CD4-positive, alpha-beta memory T cell (primary cell): ENCODE measurements around the gene PBX4. TPM values are rescaled to one million over a fixed set of nuclear protein-coding genes. Genes with fewer than 3 reads are reported as not detected.
A peak's percentile ranks its signal among the peaks of the same experiment; 100 is the strongest.

Experiments used
- CTCF ChIA-PET: fragments of 350-600 bp; sonication (Branson Sonifier 250); formaldehyde crosslinking; loops from one replicate; lab custom pipeline; 2021; ENCODE audit warnings: inconsistent platforms; ENCODE audit not compliant: partially characterized antibody; lab: Charles Lee
- POLR2A ChIA-PET: fragments of 350-600 bp; sonication (Branson Sonifier 250); formaldehyde crosslinking; loops from one replicate; lab custom pipeline; 2021; ENCODE audit not compliant: partially characterized antibody; lab: Charles Lee
- DNase-seq, 5 donors: peaks; one replicate each; pipeline versions ENCODE4 v3.0.0 to v3.0.0-alpha.2; 2020 to 2022; ENCODE audit warnings: mixed read lengths in 1 of 5
- H3K27ac ChIP-seq: one replicate; pipeline ENCODE4 v1.7.0; 2013; ENCODE audit warnings: low read depth, low read length
- H3K27me3 ChIP-seq: 2 replicates; pipeline ENCODE4 v1.7.0; 2013; ENCODE audit warnings: mild to moderate bottlenecking, low read length, moderate library complexity; ENCODE audit not compliant: insufficient read depth
- H3K36me3 ChIP-seq: 2 replicates; pipeline ENCODE4 v1.7.0; 2013; ENCODE audit warnings: mild to moderate bottlenecking, low read length, moderate library complexity; ENCODE audit not compliant: insufficient read depth
- H3K4me1 ChIP-seq: 2 replicates; pipeline ENCODE4 v1.7.0; 2013; ENCODE audit warnings: mild to moderate bottlenecking, low read length, moderate library complexity; ENCODE audit not compliant: insufficient read depth
- H3K4me3 ChIP-seq, 2 donors: one replicate each; pipeline ENCODE4 v1.7.0; 2013; ENCODE audit warnings: low read length in 2 of 2, mild to moderate bottlenecking in 1 of 2
- H3K9me3 ChIP-seq, 2 donors: one replicate each; pipeline ENCODE4 v1.7.0; 2013; ENCODE audit warnings: low read length in 2 of 2, control low read depth in 1 of 2; ENCODE audit not compliant: control insufficient read depth in 1 of 2
- H3K27ac Mint-ChIP-seq, 7 donors: one replicate each; pipeline ENCODE4 v1.8.0; 2020 to 2021; ENCODE audit warnings: mixed read lengths in 7 of 7, mild to moderate bottlenecking in 6 of 7, inconsistent platforms in 3 of 7, moderate library complexity in 3 of 7
- H3K27me3 Mint-ChIP-seq, 2 donors: one replicate each; pipeline ENCODE4 v1.8.0; 2020 to 2021; ENCODE audit warnings: mixed read lengths in 2 of 2
- H3K36me3 Mint-ChIP-seq, 2 donors: one replicate each; pipeline ENCODE4 v1.8.0; 2020 to 2021; ENCODE audit warnings: mixed read lengths in 2 of 2, inconsistent platforms in 1 of 2, mild to moderate bottlenecking in 1 of 2
- H3K4me1 Mint-ChIP-seq, 4 donors: one replicate each; pipeline ENCODE4 v1.8.0; 2020 to 2021; ENCODE audit warnings: mixed read lengths in 4 of 4, mild to moderate bottlenecking in 1 of 4
- H3K4me3 Mint-ChIP-seq, 8 donors: one replicate each; pipeline ENCODE4 v1.8.0; 2020 to 2021; ENCODE audit warnings: mixed read lengths in 8 of 8, mild to moderate bottlenecking in 7 of 8, moderate library complexity in 6 of 8, inconsistent platforms in 3 of 8
- H3K9me3 Mint-ChIP-seq, 8 donors: one replicate each; pipeline ENCODE4 v1.8.0; 2020 to 2021; ENCODE audit warnings: mixed read lengths in 8 of 8, mild to moderate bottlenecking in 5 of 8, inconsistent platforms in 3 of 8, moderate library complexity in 1 of 8
- intact Hi-C: fragments of 100-400 bp; cut with micrococcal nuclease; formaldehyde crosslinking; loops from one replicate; pipeline ENCODE4 v1.15.1; 2023
- polyA plus RNA-seq, 2 donors: library from polyadenylated mRNA; unstranded; fragments of 300-500 nt; fragmentation: Illumina TruSeq; gene quantifications; one replicate each; pipeline ENCODE4 v1.2.3, GENCODE V29; 2021
- total RNA-seq, 2 experiments: library from RNA; stranded (reverse); gene quantifications; one replicate each; pipeline ENCODE4 v1.2.3, GENCODE V29; 2021

Gene PBX4
- total and polyA plus RNA-seq, 4 experiments from 2014 or later = 3.9 to 56.3 (median 29.1) TPM

GRCh38 chr19:19537075-19538048 is 81.1 kb downstream of the PBX4 start:
- Histone ChIP-seq H3K36me3 (no peaks in the 10 kb centered on the region), H3K27ac (peak overlapping the region; percentile 21), H3K4me1 (peaks cover 34% of the 10 kb centered on the region), H3K27me3 (no peaks in the 10 kb centered on the region), H3K4me3 (no peak overlapping the region), H3K9me3 (no peaks in the 10 kb centered on the region)
- peaks cover 0 to 2% of the 10 kb centered on the region in 2 donors for H3K36me3 Mint-ChIP-seq
- H3K9me3 Mint-ChIP-seq = no peaks in the 10 kb centered on the region
- peak overlapping the region; percentile 32 to 90 (median 68) for H3K27ac Mint-ChIP-seq
- H3K4me3 Mint-ChIP-seq = peak overlapping the region; percentile 61 to 91 (median 81)
- DNase-seq = peak in 4 of 5 donors; percentile 21 to 66 (median 28)
- ChIA-PET CTCF (no interaction called here), POLR2A (interaction anchor here (1.3 to 2.0 kb wide), 2 partner anchors 68 to 132 kb away, joined by 4 to 5 read pairs; partner anchors contain the start of gene ZNF101)
- peaks cover 15 to 48% (median 33%) of the 10 kb centered on the region in 4 donors for H3K4me1 Mint-ChIP-seq
- intact Hi-C loops = no loop called here
- peaks cover 0 to 1% of the 10 kb centered on the region in 2 donors for H3K27me3 Mint-ChIP-seq

GRCh38 chr19:19535311-19536191 is 82.9 kb downstream of the PBX4 start:
- peak overlapping the region in 1 of 8 donors; percentile 25 for H3K4me3 Mint-ChIP-seq

GRCh38 chr19:19534556-19535265 is 83.8 kb downstream of the PBX4 start:
- DNase-seq = peak in 1 of 5 donors; percentile 24
- Mint-ChIP-seq H3K4me3 (no peak overlapping the region), H3K36me3 (peaks cover 6 to 12% of the 10 kb centered on the region in 2 donors), H3K27me3 (peaks cover 0 to 1% of the 10 kb centered on the region in 2 donors), H3K9me3 (no peaks in the 10 kb centered on the region), H3K4me1 (peaks cover 12 to 45% (median 28%) of the 10 kb centered on the region in 4 donors), H3K27ac (peak overlapping the region in 3 of 7 donors; percentile 19 to 62 (median 34))
- Histone ChIP-seq H3K9me3 (no peaks in the 10 kb centered on the region), H3K27me3 (no peaks in the 10 kb centered on the region), H3K36me3 (no peaks in the 10 kb centered on the region), H3K4me1 (peaks cover 23% of the 10 kb centered on the region), H3K4me3 (no peak overlapping the region), H3K27ac (no peak overlapping the region)
- ChIA-PET CTCF (interaction anchor here (1.0 to 6.0 kb wide), 4 partner anchors 16 to 424 kb away, joined by 3 to 68 read pairs (median 26); partner anchors contain the start of gene GMIP), POLR2A (interaction anchor here (0.9 to 1.1 kb wide), 2 partner anchors 109 to 129 kb away, joined by 3 to 4 read pairs; partner anchors contain the start of gene GMIP)
- intact Hi-C loops = loop anchor here (5.0 kb wide), 1 partner anchor 198 kb away; the partner anchor contains the start of gene ZNF14

More at GRCh38 chr19:19535311-19536191, 82.9 kb downstream of the PBX4 start:
- ChIA-PET CTCF (interaction anchor here (1.0 to 5.5 kb wide), 3 partner anchors 16 to 109 kb away, joined by 3 to 68 read pairs (median 3); partner anchors contain the start of gene GMIP), POLR2A (interaction anchor here (0.5 to 1.3 kb wide), 4 partner anchors 70 to 1199 kb away, joined by 3 to 5 read pairs (median 4); partner anchors contain the start of gene GMIP)
- intact Hi-C loops = no loop called here
- Mint-ChIP-seq H3K27ac (peak overlapping the region in 3 of 7 donors; percentile 36 to 88 (median 82)), H3K27me3 (peaks cover 0 to 1% of the 10 kb centered on the region in 2 donors), H3K9me3 (no peaks in the 10 kb centered on the region), H3K4me1 (peaks cover 13 to 47% (median 29%) of the 10 kb centered on the region in 4 donors), H3K36me3 (peaks cover 6 to 10% of the 10 kb centered on the region in 2 donors)
- Histone ChIP-seq H3K9me3 (no peaks in the 10 kb centered on the region), H3K4me3 (no peak overlapping the region), H3K27ac (no peak overlapping the region), H3K4me1 (peaks cover 23% of the 10 kb centered on the region), H3K36me3 (no peaks in the 10 kb centered on the region), H3K27me3 (no peaks in the 10 kb centered on the region)
- peak in 1 of 5 donors; percentile 37 for DNase-seq

GRCh38 chr19:19533841-19534240 is 84.6 kb downstream of the PBX4 start:
- Mint-ChIP-seq H3K4me1 (peaks cover 10 to 38% (median 22%) of the 10 kb centered on the region in 4 donors), H3K36me3 (peaks cover 9 to 14% of the 10 kb centered on the region in 2 donors), H3K4me3 (peak overlapping the region in 1 of 8 donors; percentile 63), H3K9me3 (no peaks in the 10 kb centered on the region), H3K27me3 (peaks cover 0 to 1% of the 10 kb centered on the region in 2 donors), H3K27ac (peak overlapping the region in 5 of 7 donors; percentile 6 to 90 (median 34))
- H3K4me1 ChIP-seq = peaks cover 20% of the 10 kb centered on the region
- no peak overlapping the region for H3K4me3 ChIP-seq
- H3K27me3 ChIP-seq = no peaks in the 10 kb centered on the region
- no peaks in the 10 kb centered on the region for H3K36me3 ChIP-seq
- POLR2A ChIA-PET = no interaction called here
- intact Hi-C loops = loop anchor here (5.0 kb wide), 1 partner anchor 198 kb away; the partner anchor contains the start of gene ZNF14
- CTCF ChIA-PET = interaction anchor here (3.0 to 6.0 kb wide), 3 partner anchors 21 to 425 kb away, joined by 25 to 68 read pairs (median 50); partner anchors contain the start of gene GMIP
- H3K9me3 ChIP-seq = no peaks in the 10 kb centered on the region
- DNase-seq = peak in 1 of 5 donors; percentile 40
- no peak overlapping the region for H3K27ac ChIP-seq

GRCh38 chr19:19532806-19533701 is 85.4 kb downstream of the PBX4 start:
- Mint-ChIP-seq H3K27me3 (no peaks in the 10 kb centered on the region), H3K4me1 (peaks cover 6 to 33% (median 18%) of the 10 kb centered on the region in 4 donors), H3K9me3 (no peaks in the 10 kb centered on the region), H3K27ac (peak overlapping the region in 3 of 7 donors; percentile 19 to 89 (median 81)), H3K4me3 (no peak overlapping the region), H3K36me3 (peaks cover 9 to 17% of the 10 kb centered on the region in 2 donors)
- no peak overlapping the region for H3K4me3 ChIP-seq
- peaks cover 3% of the 10 kb centered on the region for H3K36me3 ChIP-seq
- DNase-seq = peak in 2 of 5 donors; percentile 11 to 17
- intact Hi-C loops = loop anchor here (1.0 to 5.0 kb wide), 4 partner anchors 21 to 426 kb away; partner anchors contain the start of genes GMIP and ZNF14
- ChIA-PET CTCF (interaction anchor here (0.7 to 6.0 kb wide), 42 partner anchors 8 to 704 kb away, joined by 3 to 68 read pairs (median 4); partner anchors contain the start of genes ATP13A1, GMIP, LPAR2 and NDUFA13), POLR2A (interaction anchor here (0.5 to 3.7 kb wide), 18 partner anchors 17 to 288 kb away, joined by 3 to 42 read pairs (median 4); partner anchors contain the start of genes ATP13A1, GMIP, NDUFA13 and TSSK6)
- no peaks in the 10 kb centered on the region for H3K9me3 ChIP-seq
- no peak overlapping the region for H3K27ac ChIP-seq
- H3K4me1 ChIP-seq = peaks cover 12% of the 10 kb centered on the region
- no peaks in the 10 kb centered on the region for H3K27me3 ChIP-seq
